ENCODE data around the gene CPNE6. TPM values are rescaled to one million over a fixed set of nuclear protein-coding genes. Genes with fewer than 3 reads are reported as not detected.

Gene CPNE6
- total and polyA plus RNA-seq, 2 of the 13 experiments (the other 11 are each of a cell fraction or from before 2014, with no cell fraction given), result not detected

GRCh38 chr14:24110060-24110459 lies 38.7 kb downstream of the CPNE6 start (continued):
- no peak for TF ChIP-seq ZBTB40 (IDR thresholded peaks at IDR 0.05)
- no peak for TF ChIP-seq ZBTB40 (CRISPR knock-in tag; IDR thresholded peaks at IDR 0.05)
- 0 out of 2 replicates have a peak, but pooled peaks have one; percentile 78 for TF ChIP-seq ZSCAN5A (CRISPR knock-in tag; IDR thresholded peaks at IDR 0.05; ENCODE audit: borderline replicate concordance)
- TF ChIP-seq MYPOP (CRISPR knock-in tag; IDR thresholded peaks at IDR 0.05), result no peak
- 0 out of 2 replicates have a peak, but pooled peaks have one; percentile 25 for TF ChIP-seq ZMYM4 (CRISPR knock-in tag; IDR thresholded peaks at IDR 0.05)
- 0 out of 2 replicates have a peak, but pooled peaks have one; percentile 28 for TF ChIP-seq ZNF256 (CRISPR knock-in tag; conservative IDR thresholded peaks at IDR 0.05)
- TF ChIP-seq ZNF354B (CRISPR knock-in tag; IDR thresholded peaks at IDR 0.05), result 0 out of 2 replicates have a peak, but pooled peaks have one; percentile 59
- TF ChIP-seq MED1 (CRISPR knock-in tag; IDR thresholded peaks at IDR 0.05), result peak; percentile 43; the same call in 1 of the 2 replicates
- TF ChIP-seq CREB1 (IDR thresholded peaks at IDR 0.05), result peak; percentile 8; the same call in 1 of the 2 replicates
- TF ChIP-seq CREB1 (CRISPR knock-in tag; IDR thresholded peaks at IDR 0.05), result no peak
- TF ChIP-seq ATF4 (CRISPR knock-in tag; IDR thresholded peaks at IDR 0.05), result no peak
- TF ChIP-seq SOX6 (IDR thresholded peaks at IDR 0.05), result no peak
- peak; percentile 6; the same call in 1 of the 2 replicates for TF ChIP-seq SOX6 (CRISPR knock-in tag; IDR thresholded peaks at IDR 0.05)
- 0 out of 2 replicates have a peak, but pooled peaks have one; percentile 25 for TF ChIP-seq SIX1 (CRISPR knock-in tag; IDR thresholded peaks at IDR 0.05; ENCODE audit: borderline replicate concordance)
- TF ChIP-seq KDM6A (CRISPR knock-in tag; IDR thresholded peaks at IDR 0.05; ENCODE audit: low read depth), result peak; percentile 19; the same call in 1 of the 2 replicates
- no peak for TF ChIP-seq FOXK1 (CRISPR knock-in tag; IDR thresholded peaks at IDR 0.05; ENCODE audit: borderline replicate concordance, low read depth)
- TF ChIP-seq AGO1 (IDR thresholded peaks at IDR 0.05; ENCODE audit: low read depth, low read length, poor library complexity, severe bottlenecking), result no peak
- TF ChIP-seq TBP (CRISPR knock-in tag; IDR thresholded peaks at IDR 0.05), result no peak

Data from HepG2 (cell line).